Activated naive CD4-positive, alpha-beta T cell treated with anti-CD3 and anti-CD28 coated beads, Interleukin-2, amount 50 U/mL, for 16 hours (primary cell): ENCODE measurements around the gene HIVEP3.

Experiments
- DNase-seq: peaks from one replicate; pipeline ENCODE4 v3.0.0-alpha.2; 2020

Gene HIVEP3

GRCh38 chr1:41539418-41539805 lies 379.3 kb downstream of the HIVEP3 start:
- DNase-seq: no peak

DNA sequence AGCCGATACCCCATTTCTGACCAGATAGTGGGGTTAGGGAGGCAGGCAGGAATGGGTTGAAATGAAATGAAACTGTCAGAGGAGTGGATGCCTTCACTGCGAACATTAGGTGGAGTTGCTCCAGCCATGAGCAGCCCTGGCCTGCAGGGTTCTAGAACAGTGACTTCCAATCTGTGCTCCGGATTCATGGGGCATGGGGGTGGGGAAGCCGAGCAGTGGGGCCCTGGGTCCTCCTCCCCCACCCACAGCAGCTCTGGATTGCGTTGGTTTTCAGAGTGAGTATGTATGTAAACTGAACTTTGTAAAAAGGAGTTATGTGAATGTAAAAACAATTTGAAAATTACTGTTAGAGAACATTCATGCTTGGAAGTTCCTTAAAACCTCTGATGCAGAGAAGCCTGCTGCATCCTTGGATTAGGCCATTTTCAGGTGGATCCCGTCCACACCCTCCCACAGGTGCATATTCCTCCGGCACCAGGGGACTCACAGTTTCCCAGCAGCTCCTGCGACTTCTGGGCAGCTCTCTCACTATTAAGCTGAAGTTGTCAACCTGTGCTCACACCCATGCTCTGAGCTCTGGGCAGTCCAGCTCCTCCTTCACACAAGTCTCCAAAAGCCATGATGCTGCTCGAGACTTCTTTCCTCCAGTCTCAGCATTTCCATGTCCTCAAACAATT lies 379.8 kb downstream of the HIVEP3 start:
- peak; percentile 10 for DNase-seq

DNA sequence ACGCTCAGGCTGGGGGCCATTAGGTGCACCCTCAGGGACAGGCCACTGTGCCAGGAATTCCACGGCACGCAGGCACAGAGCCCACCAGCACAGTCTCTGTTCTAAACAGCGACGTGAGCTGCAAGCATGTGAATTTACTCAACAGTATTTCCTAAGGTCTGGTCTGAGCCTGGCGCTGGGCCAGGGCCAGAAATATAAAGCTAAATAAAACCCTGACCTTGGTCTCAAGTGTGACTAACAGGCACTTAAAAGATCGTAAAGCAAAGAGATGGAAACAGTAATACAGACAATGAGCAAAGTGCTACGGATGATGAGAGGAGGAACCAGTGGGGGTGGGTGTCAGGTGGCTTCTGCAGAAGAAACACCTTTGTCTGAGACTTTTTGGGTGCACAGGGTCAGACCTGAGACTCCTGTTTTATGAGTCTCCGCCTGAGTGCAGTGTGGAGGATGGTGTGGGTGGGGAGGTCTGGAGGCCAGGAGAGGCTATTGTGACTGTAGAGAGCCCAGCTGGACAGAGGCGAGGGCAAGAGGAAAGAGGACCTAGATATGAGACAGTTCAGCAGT lies 380.9 kb downstream of the HIVEP3 start:
- no peak for DNase-seq

- DNase-seq: no peak
These were observed 381.5 kb downstream of the HIVEP3 start for GRCh38 chr1:41537251-41537650.

DNA sequence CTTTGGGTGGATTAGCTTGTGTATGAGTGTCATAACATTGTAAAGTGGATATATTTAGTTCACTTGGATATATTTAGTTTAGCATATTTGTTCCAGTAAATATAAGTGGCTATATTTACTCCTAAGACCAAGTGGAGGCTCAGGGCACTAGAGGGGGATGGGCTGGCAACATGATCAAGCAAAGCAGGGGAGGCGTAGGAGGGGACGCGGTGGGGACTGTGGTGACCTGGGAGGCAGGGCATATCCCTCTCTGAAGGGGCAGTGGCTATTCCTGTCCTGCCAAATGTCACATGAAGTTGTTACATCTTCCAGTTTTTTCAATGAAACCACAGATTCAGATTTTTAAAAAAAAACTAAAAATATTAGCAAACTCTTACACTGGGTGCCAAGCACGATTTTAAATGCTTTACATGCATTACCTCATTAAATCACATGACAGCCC lies 382.3 kb downstream of the HIVEP3 start:
- peak; percentile 2 for DNase-seq

DNA sequence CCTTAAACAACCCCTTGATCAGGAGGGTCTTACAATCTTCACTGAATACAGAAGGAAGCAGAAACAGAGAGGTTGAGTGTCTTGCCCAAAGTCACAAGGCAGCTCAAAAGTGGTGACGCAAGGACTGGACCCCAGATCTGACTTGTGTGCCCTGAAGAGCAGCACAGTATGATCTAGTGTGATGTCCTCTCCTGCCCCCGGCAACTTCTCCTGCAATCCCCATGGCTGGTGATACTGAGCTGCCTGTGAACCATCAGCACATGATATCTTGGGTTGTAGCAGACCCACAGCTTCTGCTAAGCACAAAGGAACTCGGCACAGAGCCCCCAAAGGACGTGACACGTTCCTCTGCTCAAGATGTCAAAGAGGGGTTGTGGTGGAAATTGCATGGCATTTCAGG lies 383.0 kb downstream of the HIVEP3 start:
- DNase-seq: no peak

GRCh38 chr1:41535276-41535675 lies 383.4 kb downstream of the HIVEP3 start:
- DNase-seq: peak; percentile 6

- peak; percentile 1 for DNase-seq
These were observed 384.3 kb downstream of the HIVEP3 start for GRCh38 chr1:41534181-41535076.

DNA sequence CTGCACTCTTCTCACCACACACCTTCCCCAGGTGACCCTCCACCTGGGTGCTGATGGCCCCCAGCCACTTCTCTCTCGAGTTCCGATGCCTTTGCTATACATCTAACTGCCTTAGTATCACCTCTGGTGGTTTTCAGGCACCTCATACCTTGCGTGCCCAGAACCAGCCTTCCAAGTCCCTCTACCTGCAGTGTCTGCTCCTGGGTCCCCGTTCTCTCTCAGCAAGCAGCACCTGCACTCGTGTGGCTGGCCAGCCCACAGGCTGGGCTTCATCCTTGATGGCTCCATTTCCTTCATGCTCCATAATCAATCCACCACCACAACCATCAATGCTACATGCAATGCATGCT lies 385.0 kb downstream of the HIVEP3 start:
- peak; percentile 2 for DNase-seq

GRCh38 chr1:41533016-41533730 lies 385.5 kb downstream of the HIVEP3 start:
- peak; percentile 8 for DNase-seq

- DNase-seq: peak; percentile 6
These were observed 386.3 kb downstream of the HIVEP3 start for GRCh38 chr1:41532206-41532975.

- peak; percentile 4 for DNase-seq
These were observed 388.3 kb downstream of the HIVEP3 start for GRCh38 chr1:41530411-41530810.

DNA sequence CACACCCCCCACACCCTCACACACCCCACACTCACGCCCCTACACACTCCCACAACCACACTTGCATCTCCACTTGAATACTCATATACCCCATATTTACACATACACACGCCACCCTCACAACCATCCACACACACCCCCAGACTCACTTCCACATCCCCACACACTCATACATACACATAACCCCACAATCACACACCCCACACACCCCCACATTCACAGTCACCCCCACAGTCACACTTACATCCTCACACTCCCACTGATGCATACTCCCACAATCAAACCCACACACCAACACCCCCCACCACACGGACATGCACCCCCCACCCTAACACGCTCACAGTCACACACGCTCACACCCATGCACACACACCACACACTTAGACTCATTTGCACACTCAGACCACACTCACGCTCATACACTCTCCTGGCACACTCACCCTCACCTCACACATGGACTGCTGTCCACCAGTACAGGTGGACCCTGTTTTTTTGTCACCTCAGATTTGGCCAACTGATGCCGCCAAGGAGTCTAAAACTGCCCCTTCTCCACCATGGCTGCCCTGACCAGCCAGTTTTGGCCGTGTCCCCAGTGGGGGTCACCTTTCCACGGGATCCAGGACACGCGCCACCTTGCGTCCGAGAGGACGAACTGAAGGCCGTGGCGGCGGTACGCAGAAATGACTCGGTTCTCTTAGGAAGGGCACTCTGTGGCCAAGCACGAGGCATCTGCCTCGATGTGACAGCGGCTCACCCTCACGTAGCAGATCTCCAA lies 388.9 kb downstream of the HIVEP3 start:
- DNase-seq: peak; percentile 8

DNA sequence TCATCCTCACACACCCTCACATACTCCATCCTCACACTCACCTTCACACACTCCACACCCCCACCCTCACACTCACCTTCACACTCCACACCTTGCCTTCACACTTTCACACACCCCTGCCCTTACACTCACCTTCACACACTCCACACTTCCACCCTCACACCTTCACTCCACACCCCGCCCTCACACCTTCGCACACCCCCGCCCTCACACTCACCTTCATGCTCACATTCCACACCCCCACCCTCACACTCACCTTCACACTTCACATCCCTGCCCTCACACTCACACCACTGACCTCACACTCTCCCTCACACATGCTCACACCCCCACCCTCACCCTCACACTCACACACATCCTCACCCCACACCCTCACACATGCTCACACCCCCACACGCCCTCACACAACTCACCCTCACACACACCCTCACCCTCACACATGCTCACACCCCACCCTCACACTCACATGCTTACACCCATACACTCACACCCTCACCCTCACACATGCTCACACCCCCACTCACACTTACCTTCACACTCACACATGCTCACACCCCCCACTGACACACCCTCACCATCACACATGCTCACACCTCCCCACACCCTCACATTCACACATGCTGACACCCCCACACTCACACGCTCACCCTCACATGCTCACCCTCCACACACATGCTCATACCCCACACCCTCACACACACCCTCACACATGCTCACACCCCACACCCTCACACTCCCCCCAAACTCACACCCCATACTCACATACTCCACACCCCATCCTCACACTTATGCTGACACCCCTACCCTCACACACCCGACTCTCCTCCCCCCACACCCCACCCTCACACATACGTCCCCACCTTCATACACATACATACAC lies 389.8 kb downstream of the HIVEP3 start:
- DNase-seq: peak; percentile 3

DNA sequence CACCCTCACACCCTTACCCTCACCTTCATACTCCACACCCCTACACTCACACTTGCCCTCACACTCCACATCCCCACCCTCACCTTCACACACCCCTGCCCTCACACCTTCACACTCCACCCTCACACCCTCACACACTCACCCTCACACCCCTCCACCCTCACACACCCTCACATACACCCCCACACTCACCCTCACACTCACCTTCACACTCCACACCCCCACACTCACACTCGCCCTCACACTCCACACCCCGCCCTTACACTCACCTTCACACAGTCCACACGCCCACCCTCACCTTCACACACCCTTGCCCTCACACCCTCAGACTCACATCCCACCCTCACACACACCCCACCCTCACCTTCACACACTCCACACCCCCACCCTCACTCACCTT lies 390.6 kb downstream of the HIVEP3 start:
- DNase-seq: peak; percentile 3

DNA sequence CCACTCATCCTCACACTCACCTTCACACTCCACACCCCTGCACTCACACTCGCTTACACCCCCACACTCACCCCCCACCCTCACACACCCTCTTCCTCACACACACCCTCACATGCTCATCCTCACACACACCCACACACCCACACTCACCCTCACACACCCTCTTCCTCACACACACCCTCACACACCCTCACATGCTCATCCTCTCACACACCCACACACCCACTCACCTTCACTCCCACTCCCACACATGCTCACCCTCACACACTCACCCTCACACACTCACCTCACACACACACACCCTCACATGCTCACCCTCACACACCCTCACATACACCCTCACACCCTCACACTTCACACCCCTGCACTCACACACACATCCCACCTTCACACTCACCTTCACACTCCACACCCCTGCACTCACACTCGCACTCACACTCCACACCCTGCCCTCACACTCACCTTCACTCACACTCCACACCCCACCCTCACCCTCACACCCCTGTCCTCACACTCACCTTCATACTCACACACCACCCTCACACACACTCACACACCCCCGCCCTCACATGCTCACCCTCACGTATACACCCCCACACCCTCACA lies 391.7 kb downstream of the HIVEP3 start:
- DNase-seq: no peak

GRCh38 chr1:41525891-41526587 lies 392.7 kb downstream of the HIVEP3 start:
- DNase-seq: no peak

DNA sequence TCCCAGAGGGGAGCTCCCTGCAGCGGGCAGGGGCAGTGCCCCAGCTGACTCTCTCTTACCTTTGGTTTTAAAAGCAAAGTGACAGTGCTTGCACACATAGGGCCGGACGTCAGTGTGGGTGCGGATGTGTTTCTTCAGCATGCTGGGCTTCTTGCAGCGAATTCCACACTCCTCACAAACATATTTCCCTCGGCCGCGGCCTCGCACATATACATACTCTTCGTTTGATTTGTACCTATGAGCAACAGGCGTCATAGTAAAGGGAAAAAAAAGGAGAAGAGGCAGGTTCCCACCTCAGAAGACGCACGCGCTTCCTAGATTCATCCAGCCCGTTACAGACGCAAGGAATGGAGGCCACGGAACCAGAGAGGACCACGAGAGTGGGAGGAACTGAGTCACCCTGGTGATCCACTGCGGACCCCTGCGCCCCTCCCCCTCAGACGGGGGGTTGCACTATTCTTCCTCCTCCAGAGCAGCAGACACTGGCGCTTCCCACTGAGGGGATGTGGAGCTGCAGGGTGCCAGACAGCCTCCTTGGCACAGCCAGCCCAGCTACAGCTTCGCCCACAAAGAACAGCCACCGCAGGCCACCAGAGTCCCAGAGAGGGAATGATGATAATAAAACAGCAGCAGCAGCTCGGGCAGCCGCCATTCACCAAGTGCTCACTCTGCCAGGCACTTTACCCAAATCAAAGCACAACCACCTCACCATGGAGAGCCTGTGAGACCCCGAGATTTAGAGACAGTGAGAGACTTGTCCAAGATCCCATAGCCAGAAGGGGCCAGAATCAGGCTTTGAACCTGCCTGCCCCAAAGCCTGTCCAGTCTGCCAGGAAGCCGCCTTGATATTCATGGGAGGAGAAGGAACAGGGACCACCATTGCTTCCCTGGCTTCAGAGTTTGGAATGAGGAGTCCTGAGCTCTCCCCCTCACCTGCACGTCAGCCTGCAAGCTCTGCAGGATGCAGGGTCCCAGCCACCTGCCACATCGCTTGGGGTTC lies 393.7 kb downstream of the HIVEP3 start:
- DNase-seq: no peak
